ENCODE data around the gene FSD1.
"Not testable (repeated sequence)": the region's sequence is repeated elsewhere in the genome, so short reads cannot be mapped to it uniquely, and the experiment has no call there.

The FSD1 gene

GRCh38 chr19:4345342-4346019 lies 41.1 kb downstream of the FSD1 start:
- DNase-seq (ENCODE audit: low spot score): no peak

- DNase-seq (ENCODE audit: low spot score): no peak
These were observed 41.6 kb downstream of the FSD1 start for GRCh38 chr19:4346020-4346383.

GRCh38 chr19:4347521-4347920 lies 43.1 kb downstream of the FSD1 start:
- no peak for DNase-seq (ENCODE audit: low spot score)

- DNase-seq (ENCODE audit: low spot score): not testable (repeated sequence)
These were observed 44.8 kb downstream of the FSD1 start for GRCh38 chr19:4349225-4349624.

- no peak for DNase-seq (ENCODE audit: low spot score)
These were observed 45.7 kb downstream of the FSD1 start for GRCh38 chr19:4350111-4350510.

DNA sequence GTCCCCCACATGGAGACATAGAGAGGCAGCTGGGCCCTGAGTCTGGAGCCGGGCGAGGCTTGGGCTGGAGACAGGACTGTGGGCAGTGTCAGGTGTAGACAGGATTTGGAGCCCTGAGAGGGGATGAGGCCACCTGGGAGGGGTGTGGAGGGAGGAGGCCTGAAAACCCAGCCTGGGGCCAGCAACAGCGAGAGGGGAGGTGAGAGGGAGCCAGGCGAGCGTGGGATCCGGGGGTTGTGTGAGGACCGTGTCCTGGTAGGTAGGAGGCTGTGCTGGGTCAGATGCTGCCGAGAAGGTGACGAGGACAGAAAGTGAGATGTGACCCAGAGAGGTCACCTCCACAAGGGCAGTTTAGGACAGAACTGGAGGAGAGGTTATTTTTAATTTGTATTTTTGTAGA lies 46.3 kb downstream of the FSD1 start:
- DNase-seq (ENCODE audit: low spot score): no peak

GRCh38 chr19:4352701-4353121 lies 48.3 kb downstream of the FSD1 start:
- DNase-seq (ENCODE audit: low spot score): peak; percentile 72

DNA sequence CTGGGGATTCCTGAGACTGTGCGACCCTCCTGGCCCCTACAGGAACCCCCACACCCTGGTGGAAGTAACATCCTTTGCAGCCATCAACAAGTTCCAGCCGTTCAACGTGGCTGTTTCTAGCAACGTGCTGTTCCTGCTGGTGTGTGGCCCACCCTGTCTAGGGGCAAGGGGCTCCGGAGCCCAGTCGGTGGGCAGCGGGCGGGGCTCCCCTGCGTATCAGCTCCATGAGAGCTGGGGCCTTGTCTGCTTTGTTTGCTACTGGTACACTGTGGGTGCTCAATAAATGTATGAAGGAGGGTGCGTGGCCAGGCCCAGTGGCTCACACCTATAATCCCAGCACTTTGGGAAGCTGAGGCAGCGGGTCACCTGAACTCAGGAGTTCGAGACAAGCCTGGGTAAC lies 49.9 kb downstream of the FSD1 start:
- no peak for DNase-seq (ENCODE audit: low spot score)

- no peak for DNase-seq (ENCODE audit: low spot score)
These were observed 50.5 kb downstream of the FSD1 start for GRCh38 chr19:4354897-4355296.

- DNase-seq (ENCODE audit: low spot score): no peak
These were observed 52.8 kb downstream of the FSD1 start for GRCh38 chr19:4357095-4357797.

- no peak for DNase-seq (ENCODE audit: low spot score)
These were observed 53.5 kb downstream of the FSD1 start for GRCh38 chr19:4357921-4358326.

- DNase-seq (ENCODE audit: low spot score): no peak
These were observed 54.6 kb downstream of the FSD1 start for GRCh38 chr19:4358709-4359626.

DNA sequence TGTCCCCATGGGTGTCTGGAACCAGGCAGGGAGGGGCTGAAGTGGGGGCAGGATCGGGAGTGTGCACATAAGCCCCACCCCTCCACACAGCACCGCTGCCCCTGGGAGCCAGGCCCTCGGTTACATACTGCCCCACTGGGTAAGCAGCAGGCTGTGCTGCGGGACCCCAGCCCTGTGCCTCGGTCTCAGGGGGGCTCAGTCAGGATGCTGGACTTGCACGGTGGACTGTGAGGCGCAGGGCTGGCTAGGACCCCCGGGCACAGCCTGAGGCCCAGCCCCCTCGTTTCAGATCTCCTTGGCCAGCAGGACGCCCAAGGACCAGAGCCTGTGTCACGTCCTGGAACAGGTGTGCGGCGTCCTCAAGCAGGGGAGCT lies 55.2 kb downstream of the FSD1 start:
- DNase-seq (ENCODE audit: low spot score): no peak

DNA sequence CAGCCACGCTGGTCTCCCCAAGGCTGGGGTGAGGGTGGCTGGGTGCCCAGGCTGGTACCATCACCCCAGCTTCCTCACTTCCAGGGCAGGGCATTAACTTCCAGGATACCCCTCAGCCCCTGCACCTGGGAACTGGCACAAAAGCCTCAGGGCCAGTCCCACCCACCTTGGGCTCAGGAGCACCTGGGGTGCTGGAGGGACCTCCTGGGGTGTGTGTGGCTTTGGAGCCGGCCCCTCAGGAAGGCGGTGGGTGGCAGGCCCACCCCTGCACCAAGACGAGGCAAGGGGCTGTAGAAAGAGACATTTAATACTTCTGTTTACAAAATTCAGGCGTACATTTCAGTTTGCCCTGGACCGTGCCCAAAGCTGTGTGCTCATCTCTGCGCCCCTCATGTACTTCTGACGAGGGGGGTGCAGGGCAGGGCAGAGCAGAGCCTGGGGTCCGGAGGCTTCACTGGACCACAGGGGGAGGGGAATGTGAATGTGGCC lies 55.7 kb downstream of the FSD1 start:
- no peak for DNase-seq (ENCODE audit: low spot score)

DNA sequence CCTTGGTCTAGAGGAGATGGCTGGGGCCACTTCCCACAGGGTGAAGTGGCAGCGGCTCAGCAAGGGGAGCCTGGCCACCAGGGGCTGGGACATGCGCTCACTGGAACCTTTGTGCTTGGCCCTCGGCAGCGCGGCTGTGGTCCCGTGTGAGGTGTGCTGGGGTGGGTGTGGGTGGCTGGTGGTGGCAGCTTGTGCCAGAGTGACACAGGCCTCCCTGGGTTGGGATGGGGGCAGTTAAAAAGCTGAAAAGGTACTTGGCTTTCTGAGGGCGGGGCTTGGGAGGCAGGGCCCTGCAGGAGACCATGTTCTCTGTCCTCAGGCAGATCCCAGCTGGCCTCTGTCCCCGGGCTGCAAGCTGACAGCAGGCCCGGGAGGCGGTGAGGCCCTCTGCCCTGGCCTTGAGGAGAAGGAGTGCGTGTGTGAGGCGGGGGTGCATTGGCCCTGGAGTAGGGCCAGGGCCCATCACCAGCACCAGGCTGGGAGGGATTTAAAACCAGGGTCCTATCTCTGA lies 56.3 kb downstream of the FSD1 start:
- DNase-seq (ENCODE audit: low spot score): no peak

- DNase-seq (ENCODE audit: low spot score): no peak
These were observed 57.0 kb downstream of the FSD1 start for GRCh38 chr19:4361152-4362046.

DNA sequence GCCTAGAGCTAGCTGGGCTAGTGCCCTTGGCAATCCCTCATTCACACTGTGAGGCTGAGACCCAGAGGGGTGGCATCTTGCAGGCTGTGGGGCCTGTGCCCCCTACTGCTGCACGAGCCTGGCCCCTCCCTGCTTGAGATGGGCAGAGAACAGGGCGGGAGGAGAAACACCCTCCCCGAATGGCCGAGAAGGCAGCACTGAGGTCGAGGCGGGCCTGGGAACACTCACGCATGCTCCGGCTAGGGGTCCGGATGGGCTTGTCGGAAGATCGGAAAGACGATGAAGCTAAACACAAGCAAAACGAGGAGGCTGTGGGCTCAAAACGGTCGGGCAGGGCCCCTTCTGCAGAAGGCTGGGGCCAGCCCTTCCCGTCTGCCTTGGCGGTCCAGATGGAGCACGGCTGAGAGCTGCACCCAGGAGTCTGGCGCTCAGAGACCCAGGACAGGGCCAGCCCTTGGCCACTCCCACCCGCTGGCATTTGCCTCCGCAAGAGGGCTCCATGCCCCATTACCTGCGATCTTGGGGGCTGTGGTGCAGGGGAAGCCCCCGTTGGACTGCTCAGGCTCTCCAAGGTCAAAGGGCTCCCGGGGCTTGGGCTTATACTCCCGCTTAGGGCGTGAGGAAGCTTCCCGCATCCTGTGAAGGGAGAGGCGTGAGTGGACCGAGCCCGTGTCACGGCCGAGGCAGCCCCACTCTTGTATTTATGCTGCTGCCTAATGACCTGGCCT lies 57.9 kb downstream of the FSD1 start:
- no peak for DNase-seq (ENCODE audit: low spot score)

DNA sequence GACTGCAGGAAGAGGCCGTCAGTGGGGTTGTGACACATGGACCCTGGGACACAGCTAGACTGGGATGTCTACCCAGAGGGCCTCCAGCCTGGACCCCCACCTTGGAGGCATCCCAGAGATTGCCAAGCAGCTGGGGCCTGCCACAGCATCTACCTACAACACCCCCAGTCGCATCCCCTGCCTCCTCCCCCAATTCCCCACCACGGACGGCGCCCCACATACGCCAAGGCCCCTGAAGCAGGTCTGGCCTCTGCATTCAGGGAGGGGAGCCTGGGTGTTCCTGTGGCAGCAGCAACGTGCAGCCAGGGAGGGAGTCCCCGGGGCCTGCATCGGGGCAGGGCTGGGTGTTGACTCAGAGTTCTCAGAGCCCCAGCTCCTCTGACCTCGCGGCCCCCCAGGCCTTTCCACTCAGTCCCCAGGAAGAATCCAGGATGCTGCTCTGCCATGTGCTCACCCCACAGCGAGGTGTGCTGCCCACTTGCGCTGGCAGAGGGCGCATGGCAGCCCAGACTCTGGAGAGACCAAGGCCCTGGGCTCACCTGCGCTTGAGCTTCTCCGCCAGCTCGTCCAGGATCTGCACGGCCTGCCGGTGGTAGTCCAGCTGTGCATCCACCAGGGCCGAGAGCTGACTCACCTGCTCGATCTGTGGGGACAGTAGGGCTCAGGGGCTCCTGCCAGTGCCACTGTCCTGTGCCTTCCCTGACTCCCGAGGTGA lies 58.6 kb downstream of the FSD1 start:
- no peak for DNase-seq (ENCODE audit: low spot score)

DNA sequence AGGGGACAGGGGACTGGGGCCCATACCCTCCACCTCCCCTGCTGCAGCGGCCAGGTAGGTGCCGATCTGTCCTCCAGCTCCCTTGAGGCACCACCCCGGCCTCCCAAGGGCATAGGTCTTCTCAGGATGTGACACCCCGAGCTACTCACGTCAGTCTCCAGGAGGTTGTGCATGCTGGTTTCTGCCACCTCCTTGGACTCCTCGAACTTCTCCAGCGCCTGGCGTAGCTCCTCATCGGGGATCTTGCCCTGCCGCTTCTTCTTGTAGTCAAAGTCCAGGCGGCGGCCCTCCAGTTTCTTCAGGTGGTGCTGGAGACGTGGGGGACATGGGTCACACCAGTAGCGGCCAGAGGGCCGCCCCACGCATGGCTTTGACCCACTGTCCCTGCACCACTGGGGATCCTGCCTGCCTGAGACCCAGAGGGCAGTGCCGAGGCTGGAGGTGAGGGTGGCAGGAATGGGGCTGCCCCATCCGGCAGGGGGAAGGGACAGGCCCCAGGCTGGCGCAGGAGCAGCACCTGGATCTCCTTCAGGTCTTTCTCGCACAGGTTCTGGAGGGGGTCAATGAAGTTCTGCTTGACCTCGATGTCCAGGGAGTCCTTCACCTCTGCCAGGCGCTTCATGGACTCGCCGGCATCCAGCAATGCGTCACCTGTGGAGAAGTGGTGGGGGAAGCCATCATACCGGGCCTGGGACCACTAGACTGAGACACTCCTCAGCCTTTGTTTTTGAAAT lies 59.3 kb downstream of the FSD1 start:
- DNase-seq (ENCODE audit: low spot score): no peak
